HG03045 (cell line): ENCODE data around the gene DUSP10.

Source experiments
- ATAC-seq: cut with Tn5 transposase; IDR thresholded peaks from one replicate; pipeline ENCODE4 v1.9.1; 2021; ENCODE audit warnings: mild to moderate bottlenecking, moderate library complexity; ENCODE audit not compliant: unreplicated experiment

Gene DUSP10

DNA sequence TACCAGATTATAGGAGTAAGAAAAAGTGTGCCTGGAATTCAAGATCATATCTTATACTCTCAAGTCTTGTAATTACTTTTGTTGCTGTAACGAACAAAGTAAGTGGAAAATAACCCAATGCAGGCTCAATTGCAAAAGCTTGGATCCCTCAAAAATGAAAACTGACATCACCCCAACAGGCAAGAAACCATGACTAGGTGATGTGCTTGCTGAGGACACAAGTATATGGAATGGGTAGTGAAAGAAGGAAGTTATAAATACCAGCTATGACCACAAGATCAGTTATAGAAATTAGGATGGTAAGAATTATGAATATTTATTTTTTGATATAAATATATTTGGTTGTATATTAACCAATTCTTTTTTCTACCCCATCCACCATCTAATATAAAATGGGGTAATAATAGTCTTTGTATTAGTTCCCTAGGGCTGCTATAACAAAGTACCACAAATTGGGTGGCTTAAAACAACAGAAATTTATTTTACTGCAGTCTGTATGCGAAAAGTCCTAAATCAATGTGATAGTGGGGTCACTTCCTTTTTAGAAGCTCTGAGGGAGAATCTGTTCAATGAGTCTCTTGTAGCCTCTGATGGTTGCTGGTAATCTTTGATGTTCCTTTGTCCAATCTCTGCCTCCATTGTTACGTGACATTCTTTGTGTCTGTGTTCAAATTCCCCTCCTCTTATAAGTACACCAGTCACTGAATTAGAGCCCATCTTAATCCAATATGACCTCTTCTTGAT is 45.0 kb downstream of the DUSP10 start:
- no peak for ATAC-seq

DNA sequence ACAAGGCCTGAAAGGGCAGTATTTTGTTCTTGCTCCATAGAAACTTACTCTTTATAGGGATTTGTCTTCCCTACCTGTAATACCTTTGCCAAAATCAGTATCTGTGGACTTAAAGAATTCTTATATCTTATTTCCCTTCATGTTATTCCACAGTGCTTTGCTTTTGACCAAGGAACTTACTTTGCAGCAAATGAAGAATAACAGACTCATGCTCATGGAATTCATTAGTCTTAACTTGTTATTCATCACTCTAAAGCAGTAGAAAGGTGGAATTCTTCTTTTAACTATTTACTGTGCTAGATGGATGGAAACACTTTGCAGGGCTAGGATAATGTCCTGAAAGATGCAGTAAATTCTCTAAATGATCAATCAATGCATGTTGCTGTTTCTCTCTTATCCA is 45.9 kb downstream of the DUSP10 start:
- ATAC-seq, result no peak

- ATAC-seq, result no peak
Measured at GRCh38 chr1:221695301-221695700, 46.6 kb downstream of the DUSP10 start.

- no peak for ATAC-seq
Measured at GRCh38 chr1:221694109-221694508, 47.8 kb downstream of the DUSP10 start.

- ATAC-seq, result no peak
Measured at GRCh38 chr1:221693087-221693486, 48.8 kb downstream of the DUSP10 start.

DNA sequence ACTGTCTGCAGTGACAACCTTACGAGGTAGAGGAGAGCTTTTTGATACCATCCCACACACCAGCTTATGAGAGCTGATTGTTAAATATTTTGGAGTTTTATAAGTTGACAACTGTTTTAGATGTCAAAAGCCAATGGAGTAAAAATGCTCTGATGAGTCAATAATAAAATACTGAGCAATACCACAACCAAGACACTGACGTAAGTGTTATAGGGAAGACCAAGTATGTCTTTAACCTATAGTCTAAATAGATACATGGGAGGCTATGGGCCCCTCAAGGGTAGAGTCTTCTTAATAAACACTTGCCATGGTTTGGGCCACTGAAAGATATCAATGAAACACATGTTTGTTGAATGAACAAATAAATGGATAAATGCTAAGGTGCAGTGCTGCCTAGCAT is 49.2 kb downstream of the DUSP10 start:
- no peak for ATAC-seq

DNA sequence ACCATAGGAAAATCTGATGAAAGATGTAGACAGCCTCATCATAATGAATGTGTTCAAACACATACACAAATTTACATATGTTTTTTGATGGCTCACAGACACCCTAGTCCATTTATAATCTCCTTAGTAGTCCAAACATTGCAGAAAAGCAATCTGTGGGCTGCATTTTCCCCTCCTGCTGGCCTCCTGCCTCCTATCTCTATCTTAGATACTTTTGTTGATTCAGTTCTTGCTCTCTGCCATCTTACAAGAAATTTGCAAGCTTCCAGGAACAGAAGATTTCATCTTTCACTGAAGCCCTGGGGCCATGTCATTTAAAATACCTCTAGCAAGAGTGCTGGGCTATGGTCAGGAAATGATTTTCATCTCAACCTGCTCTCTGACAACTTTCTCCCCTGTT is 50.6 kb downstream of the DUSP10 start:
- no peak for ATAC-seq

DNA sequence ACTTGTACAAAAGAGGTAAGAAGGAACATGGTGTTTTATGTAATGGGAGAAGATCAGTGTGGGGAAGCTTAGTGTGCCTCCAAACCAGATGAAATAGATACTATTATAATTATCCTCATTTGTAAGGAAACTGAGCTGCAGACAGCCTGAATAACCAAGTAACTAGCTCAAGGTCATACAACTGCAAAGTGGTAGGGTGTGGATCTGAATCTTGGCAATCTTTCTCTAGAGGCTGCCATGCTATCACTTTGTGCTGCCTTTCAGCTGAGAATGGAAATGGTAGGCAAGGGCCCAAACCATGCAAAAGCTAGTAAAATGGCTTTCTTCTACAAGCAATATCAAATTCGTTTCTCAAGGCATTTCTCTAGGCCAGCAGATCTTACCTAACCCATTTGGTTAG is 51.0 kb downstream of the DUSP10 start:
- no peak for ATAC-seq

- no peak for ATAC-seq
Measured at GRCh38 chr1:221689138-221689537, 52.8 kb downstream of the DUSP10 start.

DNA sequence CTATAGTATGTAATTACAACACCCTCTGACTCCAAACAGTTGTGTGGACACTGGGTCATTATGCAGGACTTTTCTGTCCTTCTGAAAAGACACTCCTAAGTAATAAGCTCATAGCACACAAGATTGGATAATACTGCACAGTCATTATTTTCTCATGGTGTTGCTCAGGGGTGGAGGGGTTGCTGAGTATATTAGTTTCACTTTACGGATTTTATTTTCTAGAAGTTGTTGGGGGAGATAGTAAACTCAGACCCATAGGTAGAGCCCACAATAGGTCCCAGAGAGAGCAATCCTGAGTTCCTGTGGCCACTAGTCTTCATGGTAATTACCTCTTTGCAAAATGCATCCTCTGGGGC is 53.4 kb downstream of the DUSP10 start:
- ATAC-seq, result no peak

- ATAC-seq, result no peak
Measured at GRCh38 chr1:221687836-221688487, 53.9 kb downstream of the DUSP10 start.

- no peak for ATAC-seq
Measured at GRCh38 chr1:221683681-221684080, 58.2 kb downstream of the DUSP10 start.

DNA sequence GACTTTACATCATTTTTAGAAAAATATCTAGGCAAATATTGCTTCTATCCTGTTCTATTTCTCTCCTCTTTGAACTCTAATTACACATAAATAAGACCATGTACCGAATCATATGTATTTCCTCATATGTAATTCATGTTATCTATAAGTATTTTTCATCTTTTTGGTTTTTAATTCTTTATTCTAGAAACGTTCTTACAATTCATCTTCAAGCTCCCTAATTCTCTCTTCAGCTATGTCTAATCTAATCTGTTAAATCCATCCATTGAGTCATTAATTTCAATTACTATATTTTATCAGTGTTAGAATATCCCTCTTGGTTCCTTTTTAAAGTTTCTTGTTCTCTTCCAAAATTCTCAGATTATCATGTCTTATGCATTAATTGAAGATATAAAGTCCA is 61.8 kb downstream of the DUSP10 start:
- no peak for ATAC-seq

- no peak for ATAC-seq
Measured at GRCh38 chr1:221678014-221678413, 63.9 kb downstream of the DUSP10 start.

- ATAC-seq, result no peak
Measured at GRCh38 chr1:221675880-221676800, 65.7 kb downstream of the DUSP10 start.

- ATAC-seq, result no peak
Measured at GRCh38 chr1:221672965-221673364, 68.9 kb downstream of the DUSP10 start.

DNA sequence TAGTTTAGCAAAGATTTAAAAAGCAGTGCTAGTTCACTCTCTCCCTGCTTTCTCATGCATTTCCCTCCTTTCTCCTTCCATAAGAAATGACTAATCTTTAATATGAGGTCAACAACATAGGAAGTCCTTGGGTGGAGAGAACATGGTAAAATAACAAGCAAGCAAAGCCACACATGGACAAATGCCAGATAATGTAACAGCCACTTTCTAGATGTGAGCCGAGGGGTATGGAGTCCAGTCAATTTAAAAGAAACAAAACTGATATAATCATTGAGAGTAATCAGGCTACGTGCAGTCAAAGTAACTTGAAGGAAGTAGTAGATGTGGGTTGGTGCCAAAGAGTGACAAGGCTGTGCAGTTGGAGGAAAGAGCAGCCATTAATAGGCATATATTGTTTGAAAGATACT is 69.6 kb downstream of the DUSP10 start:
- ATAC-seq, result no peak

GRCh38 chr1:221670081-221670480 is 71.8 kb downstream of the DUSP10 start:
- ATAC-seq, result no peak

GRCh38 chr1:221669441-221669840 is 72.4 kb downstream of the DUSP10 start:
- no peak for ATAC-seq

- peak; percentile 93 for ATAC-seq
Measured at GRCh38 chr1:221667504-221667903, 74.4 kb downstream of the DUSP10 start.

DNA sequence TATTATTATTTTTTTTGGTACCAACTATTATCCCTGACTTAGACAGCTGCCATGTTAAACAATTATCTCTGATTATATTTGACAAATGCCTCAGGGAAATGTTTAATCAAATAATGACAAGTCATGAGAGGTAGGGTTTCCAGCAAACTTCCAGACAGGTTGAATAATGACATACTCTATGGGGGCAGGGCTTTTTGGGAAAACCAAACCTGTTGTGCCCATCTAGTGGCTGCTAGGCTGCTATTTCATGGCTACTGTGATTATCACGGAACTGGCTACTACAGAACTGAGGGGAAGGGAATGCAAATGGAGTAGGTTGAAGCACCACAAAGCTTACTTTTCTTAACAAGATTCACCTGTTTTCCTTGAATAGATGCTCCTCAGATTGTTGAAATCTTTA is 77.6 kb downstream of the DUSP10 start:
- ATAC-seq, result no peak

DNA sequence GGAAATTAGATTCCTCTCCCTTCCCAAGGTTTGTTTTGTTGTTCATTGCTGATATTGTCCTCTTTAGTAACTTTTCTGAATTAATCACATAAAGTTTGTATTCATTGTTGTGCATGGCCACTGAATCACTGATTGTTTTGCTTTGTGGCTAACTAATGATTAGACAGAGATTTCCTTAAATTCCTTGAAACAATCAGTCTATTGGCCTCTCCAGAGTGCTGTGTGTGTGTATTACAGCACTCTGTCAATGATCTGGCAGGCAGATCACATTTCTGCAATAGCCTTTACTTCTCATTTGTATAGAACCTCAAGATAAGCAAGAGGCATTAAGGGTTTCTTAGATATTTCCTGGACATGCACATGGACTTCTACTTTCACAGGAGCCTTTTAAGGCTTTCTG is 78.6 kb downstream of the DUSP10 start:
- ATAC-seq, result no peak
